HG02678 (cell line): ENCODE measurements around the gene USP10.
A peak's percentile ranks its signal among the peaks of the same experiment; 100 is the strongest.
"Not testable (repeated sequence)": the region's sequence is repeated elsewhere in the genome, so short reads cannot be mapped to it uniquely, and the experiment has no call there.

Experiments used
- ATAC-seq: cut with Tn5 transposase; IDR thresholded peaks from one replicate; pipeline ENCODE4 v1.9.1; 2021; ENCODE audit warnings: mild to moderate bottlenecking, moderate library complexity; ENCODE audit not compliant: unreplicated experiment

Gene USP10

GRCh38 chr16:84726079-84726668 lies 26.4 kb downstream of the USP10 start:
- ATAC-seq: peak; percentile 36

- ATAC-seq: peak; percentile 42
Observed at GRCh38 chr16:84726669-84727467, 27.1 kb downstream of the USP10 start.

- ATAC-seq: no peak
Observed at GRCh38 chr16:84728853-84729424, 29.1 kb downstream of the USP10 start.

- ATAC-seq: no peak
Observed at GRCh38 chr16:84729716-84730320, 30.0 kb downstream of the USP10 start.

GRCh38 chr16:84730406-84731106 lies 30.8 kb downstream of the USP10 start:
- peak; percentile 50 for ATAC-seq

GRCh38 chr16:84732332-84732673 lies 32.5 kb downstream of the USP10 start:
- ATAC-seq: not testable (repeated sequence)

- ATAC-seq: no peak
Observed at GRCh38 chr16:84732674-84733352, 33.0 kb downstream of the USP10 start.

GRCh38 chr16:84735849-84736586 lies 36.2 kb downstream of the USP10 start:
- ATAC-seq: no peak

GRCh38 chr16:84737192-84738011 lies 37.6 kb downstream of the USP10 start:
- no peak for ATAC-seq

- ATAC-seq: peak; percentile 74
Observed at GRCh38 chr16:84738255-84739038, 38.6 kb downstream of the USP10 start.

GRCh38 chr16:84739349-84740124 lies 39.7 kb downstream of the USP10 start:
- no peak for ATAC-seq

GRCh38 chr16:84740596-84741116 lies 40.9 kb downstream of the USP10 start:
- ATAC-seq: no peak

- ATAC-seq: no peak
Observed at GRCh38 chr16:84741340-84741830, 41.6 kb downstream of the USP10 start.

GRCh38 chr16:84742641-84743092 lies 42.9 kb downstream of the USP10 start:
- no peak for ATAC-seq

GRCh38 chr16:84746231-84746630 lies 46.4 kb downstream of the USP10 start:
- no peak for ATAC-seq

- no peak for ATAC-seq
Observed at GRCh38 chr16:84746875-84747274, 47.1 kb downstream of the USP10 start.

- not testable (repeated sequence) for ATAC-seq
Observed at GRCh38 chr16:84748247-84748646, 48.4 kb downstream of the USP10 start.
